Muscle of arm (tissue), 12 donors: ENCODE results near the gene VSIG8. TPM values are rescaled to one million over a fixed set of nuclear protein-coding genes. Genes with fewer than 3 reads are reported as not detected.

Experiments used
- DNase-seq: peaks from one replicate; pipeline ENCODE4 v3.0.0-alpha.2; 2013
- polyA plus RNA-seq, 12 donors: library from polyadenylated mRNA; unstranded; fragments of 120-200 nt; gene quantifications; one replicate each; pipeline ENCODE4 v1.2.1, GENCODE V29; 2013; ENCODE audit not compliant: insufficient read length in 12 of 12

VSIG8 gene
- polyA plus RNA-seq, 12 donors, result not detected

DNA sequence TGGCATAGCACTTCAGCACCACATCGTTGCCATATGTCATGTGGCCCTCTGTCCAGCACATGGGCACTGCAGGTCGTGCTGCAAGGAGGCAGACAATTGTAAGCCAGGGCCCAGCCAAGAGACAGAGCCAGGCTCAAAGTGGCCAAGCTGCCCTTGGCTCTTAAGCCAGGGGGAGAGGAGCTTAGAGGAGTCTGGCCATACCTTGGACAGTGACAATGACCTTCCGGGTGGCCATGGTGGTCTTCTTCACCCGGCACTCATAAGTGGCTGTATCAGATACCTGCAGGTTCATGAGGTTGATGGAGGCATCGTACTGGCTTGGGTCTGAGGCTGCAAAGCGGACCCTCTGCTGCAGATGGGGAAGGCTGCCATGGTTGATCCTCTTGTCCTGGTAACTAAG is 4.6 kb downstream of the VSIG8 start:
- no peak for DNase-seq

GRCh38 chr1:159856576-159856975 is 5.9 kb downstream of the VSIG8 start:
- DNase-seq, result no peak

DNA sequence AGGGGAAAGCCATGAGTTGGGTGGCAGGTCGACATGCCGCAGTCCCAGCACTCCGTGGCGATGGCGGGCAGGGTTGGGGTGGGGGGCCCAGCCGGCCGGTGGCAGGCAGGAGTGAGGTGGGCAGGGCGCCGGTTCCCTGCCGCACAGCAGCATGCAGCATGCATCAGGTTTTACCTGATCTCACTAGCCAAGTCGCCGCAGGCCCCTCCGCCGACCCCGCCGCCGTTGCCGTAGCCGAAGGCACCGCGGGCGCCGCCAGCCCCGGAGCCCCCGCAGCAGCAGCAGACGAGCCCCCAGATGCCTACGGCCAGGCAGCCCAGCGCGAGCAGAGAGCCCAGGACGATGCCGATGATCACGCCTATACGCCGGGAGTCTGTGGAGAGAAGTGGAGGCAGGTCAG is 6.7 kb downstream of the VSIG8 start:
- DNase-seq, result no peak

DNA sequence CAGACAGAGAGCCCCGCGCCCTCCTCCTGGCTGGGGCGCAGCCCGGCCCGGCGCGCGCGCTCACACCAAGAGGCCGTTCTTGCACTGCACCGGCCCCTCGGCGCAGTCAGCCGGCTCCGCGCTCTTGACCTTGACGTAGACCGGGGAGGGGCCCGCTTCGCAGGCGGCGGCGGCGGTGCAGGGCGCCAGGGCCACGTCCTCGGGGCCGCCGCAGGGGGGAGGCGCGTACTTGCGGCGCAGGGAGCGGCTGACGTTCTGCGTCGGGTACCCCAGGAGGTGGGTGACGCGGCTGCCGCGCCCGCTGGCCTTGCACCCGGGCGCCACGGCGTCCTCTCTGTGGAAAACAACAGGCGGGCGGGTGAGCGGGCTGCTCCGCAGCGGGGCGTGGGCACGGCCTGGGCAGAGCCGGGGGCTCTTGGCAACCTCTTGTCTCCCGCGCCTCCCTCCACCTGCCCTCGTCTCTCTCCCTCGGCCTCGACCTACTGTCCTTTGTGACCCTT is 7.7 kb downstream of the VSIG8 start:
- peak; percentile 79 for DNase-seq

GRCh38 chr1:159854116-159854692 is 8.3 kb downstream of the VSIG8 start:
- peak; percentile 57 for DNase-seq

GRCh38 chr1:159853417-159854115 is 8.9 kb downstream of the VSIG8 start:
- no peak for DNase-seq

DNA sequence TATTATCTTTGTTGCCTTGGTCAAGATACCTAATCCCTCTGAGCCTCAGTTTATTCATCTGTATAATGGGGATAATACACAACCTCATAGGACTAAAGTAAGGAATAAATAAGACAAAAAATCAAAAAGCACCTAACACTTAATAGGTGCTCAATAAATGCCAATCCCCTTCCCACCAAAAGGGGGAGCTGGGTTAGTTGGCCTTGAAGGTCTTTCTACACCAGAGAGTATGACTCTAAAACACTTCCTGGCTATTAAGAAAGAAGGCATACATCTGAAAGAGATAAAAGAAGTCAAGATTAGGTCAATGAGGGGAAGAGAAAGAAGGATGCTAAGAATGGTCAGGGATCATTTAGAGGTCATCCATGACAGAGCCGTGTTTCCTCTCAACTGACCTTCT is 11.1 kb downstream of the VSIG8 start:
- DNase-seq, result no peak

- no peak for DNase-seq
These were observed 12.7 kb downstream of the VSIG8 start for GRCh38 chr1:159849626-159850366.

GRCh38 chr1:159848326-159848725 is 14.1 kb downstream of the VSIG8 start:
- DNase-seq, result no peak

DNA sequence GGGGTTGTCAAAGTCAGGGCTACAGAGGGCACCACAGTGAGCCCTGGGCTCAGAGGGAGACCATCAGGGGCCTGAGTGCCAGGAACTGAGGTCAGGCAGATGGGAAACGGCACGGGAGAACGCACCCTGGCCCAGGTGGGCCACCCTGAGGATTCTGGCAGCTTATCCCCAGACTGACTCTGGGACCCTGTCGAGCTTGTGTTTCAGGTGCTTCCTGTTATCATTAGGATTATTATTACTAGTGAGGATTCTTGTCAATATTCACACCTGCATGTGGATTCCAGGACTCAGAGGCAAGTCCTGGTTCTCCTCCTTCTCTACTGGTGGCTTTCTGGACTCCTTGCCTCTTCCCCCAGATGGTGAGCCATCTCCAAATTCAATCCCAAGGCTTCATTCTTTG is 15.2 kb downstream of the VSIG8 start:
- DNase-seq, result no peak

DNA sequence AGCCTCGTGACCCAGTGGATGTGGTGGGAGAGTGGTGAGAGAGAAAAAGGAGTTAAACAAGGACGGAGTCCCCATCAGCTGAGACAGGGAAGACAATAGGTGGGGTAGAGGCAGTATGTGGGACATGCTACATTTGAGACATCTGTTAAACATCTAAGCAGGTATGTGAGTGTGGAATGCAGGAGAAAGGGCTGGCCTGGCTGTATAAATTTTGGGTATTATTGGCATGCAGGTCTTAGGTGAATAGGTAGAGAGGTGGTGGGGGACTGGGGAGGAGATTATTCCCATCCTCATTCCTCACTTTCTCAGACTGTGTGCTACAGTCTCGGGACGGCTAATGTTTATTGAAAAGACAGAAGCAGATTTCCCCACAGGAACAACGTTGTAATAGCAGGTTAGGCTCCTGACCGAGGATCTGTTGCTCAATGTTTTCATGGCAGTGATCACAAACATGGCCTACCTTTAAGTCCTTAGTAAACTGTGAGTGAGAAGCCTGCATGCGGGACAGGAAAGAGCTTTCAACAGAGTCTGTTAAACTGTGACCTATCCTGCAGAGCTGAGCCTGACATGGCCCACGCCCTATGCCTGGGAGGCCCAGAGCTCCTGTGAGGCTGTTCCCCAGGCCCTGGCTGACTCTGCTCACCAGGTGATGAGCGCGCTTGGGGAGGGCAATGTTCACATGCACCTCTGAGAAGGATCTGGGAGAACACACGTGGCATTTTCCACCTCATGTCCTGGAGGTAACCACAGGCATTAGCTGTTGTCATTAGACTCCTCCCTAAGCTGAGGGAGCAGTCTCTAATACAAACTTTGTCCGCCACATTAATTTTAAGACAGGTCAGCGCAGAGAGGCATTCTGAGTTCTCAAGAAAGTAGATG is 16.5 kb downstream of the VSIG8 start:
- no peak for DNase-seq

- no peak for DNase-seq
These were observed 19.0 kb downstream of the VSIG8 start for GRCh38 chr1:159843459-159843858.

DNA sequence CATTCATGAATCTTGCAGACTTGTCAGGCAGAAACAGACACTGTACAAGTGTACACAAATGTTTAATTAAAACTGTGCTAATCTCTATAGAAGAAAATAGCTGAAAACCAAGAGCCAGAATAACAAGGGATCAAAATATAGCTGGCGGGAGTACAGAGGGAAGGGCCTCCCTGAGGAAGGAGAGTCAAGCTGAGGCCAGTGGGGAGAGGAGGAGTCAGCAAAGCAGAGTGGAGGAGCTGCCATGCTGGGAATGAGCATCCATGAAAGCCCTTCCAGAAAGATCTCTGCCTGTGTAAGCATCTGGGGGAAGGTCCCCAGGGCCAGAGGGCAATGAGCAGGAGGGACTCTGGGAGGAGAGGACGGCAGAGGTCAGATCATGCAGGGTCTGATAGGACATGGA is 20.7 kb downstream of the VSIG8 start:
- DNase-seq, result peak; percentile 26

DNA sequence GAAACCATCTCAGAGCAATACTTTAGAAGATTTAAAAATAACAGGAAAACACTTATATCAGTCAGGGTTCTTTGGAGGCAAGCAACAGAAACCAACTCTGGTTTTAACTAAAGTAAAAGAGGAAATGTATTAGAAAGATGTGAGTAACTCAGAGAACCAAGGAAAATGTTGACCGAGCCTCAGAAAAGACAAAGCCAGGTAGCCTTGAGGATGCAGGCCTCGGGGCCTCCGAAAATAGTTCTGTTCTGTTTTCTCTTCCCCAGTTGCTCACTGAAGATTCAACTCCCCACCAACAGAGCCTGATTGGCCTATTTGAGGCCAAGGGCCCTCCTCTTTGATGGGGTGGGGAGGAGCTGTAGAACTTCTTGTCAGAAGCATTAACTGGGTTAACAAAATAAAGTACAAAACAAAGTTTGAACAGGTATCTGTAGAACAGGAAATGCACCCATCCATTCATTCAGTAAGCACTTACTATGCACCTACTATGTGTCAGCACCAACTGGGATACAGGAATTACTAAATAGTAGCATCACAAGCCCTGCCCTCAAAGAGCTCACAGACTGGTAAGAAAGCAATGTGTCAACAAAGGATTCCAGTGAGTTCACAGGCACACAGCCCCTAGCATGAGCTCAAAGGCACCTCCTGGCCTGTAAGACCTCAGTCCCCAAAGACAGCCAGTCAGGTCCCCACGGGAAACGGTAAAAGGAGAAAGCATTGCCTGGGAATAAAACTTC is 23.2 kb downstream of the VSIG8 start:
- DNase-seq, result no peak

GRCh38 chr1:159838715-159839114 is 23.7 kb downstream of the VSIG8 start:
- no peak for DNase-seq

DNA sequence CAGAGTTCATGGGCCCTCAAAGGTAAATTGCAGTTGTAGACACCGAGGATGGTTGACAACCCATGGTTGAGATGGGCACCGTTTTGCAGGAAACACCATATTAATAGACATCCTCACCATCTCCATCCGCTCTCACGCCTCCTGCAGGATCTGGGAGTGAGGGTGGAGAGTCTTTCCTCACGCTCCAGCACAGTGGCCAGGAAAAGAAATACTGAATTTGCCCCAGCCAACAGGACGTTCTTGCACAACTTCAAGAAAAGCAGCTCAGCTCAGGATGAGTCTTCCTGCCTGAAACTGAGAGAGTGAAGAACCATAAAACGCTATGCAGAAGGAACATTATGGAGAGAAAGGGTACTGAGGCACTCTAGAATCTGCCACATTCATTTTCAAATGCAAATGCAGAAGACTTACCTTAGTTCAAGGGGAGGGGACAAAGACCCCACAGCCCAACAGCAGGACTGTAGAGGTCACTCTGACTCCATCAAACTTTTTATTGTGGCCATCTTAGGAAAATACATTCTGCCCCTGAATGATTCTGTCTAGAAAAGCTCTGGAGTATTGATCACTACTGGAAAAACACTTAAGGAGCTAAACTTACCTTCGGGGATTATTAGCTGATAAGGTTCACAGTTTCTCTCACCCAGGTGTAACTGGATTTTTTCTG is 26.5 kb downstream of the VSIG8 start:
- no peak for DNase-seq

DNA sequence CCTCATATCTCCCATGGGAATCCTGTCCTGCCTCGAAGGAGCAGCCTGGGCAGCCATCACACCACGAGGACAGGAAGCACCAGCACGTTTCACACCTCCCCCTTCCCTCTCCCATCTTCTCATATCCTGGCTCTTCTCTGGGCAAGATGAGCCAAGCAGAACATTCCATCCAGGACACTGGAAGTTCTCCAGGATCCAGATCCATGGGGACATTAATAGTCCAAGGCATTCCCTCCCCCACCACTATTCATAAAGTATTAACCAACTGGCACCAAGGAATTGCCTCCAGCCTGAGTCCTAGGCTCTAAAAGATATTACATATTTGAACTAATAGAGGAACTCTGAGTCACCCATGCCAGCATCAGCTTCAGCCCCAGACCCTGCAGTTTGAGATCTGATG is 27.1 kb downstream of the VSIG8 start:
- DNase-seq, result no peak

GRCh38 chr1:159832309-159832708 is 30.1 kb downstream of the VSIG8 start:
- DNase-seq, result no peak

- DNase-seq, result no peak
These were observed 30.9 kb downstream of the VSIG8 start for GRCh38 chr1:159831412-159832141.

DNA sequence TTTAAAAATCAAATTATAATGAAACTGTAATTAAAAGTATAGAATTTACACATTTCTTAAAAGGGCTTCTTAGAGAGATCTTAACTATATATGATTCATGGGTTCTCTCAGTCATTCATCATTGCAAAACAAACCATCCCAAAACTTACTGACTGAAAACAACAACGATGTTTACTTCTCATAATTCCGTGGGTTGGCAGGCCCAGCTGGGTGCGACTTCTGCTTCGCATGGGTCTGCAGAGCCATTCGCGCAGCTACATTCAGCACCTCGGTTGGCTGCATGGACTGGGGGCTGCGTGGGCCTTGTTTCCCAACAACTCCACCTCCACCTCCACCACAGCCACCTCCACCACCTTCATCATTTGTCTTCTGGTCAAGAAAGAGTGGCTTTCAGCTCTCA is 31.7 kb downstream of the VSIG8 start:
- no peak for DNase-seq
